Kidney glomerular epithelial cell (primary cell): ENCODE measurements around the gene SH3PXD2A.
"Not testable (repeated sequence)": the region's sequence is repeated elsewhere in the genome, so short reads cannot be mapped to it uniquely, and the experiment has no call there.

ENCODE experiments used
- DNase-seq: peaks from one replicate; lab custom pipeline; 2025; lab: John Stamatoyannopoulos, UW

Gene SH3PXD2A

GRCh38 chr10:103646304-103646703, 209.1 kb downstream of the SH3PXD2A start:
- no peak for DNase-seq

- DNase-seq: no peak
Measured at GRCh38 chr10:103645141-103646054, 210.0 kb downstream of the SH3PXD2A start.

- DNase-seq: no peak
Measured at GRCh38 chr10:103643381-103643780, 212.0 kb downstream of the SH3PXD2A start.

GRCh38 chr10:103641326-103641725, 214.1 kb downstream of the SH3PXD2A start:
- no peak for DNase-seq

- DNase-seq: no peak
Measured at GRCh38 chr10:103640436-103641181, 214.8 kb downstream of the SH3PXD2A start.

GRCh38 chr10:103638948-103639347, 216.4 kb downstream of the SH3PXD2A start:
- DNase-seq: no peak

- no peak for DNase-seq
Measured at GRCh38 chr10:103637927-103638557, 217.3 kb downstream of the SH3PXD2A start.

- DNase-seq: no peak
Measured at GRCh38 chr10:103637011-103637410, 218.4 kb downstream of the SH3PXD2A start.

GRCh38 chr10:103636492-103636891, 218.9 kb downstream of the SH3PXD2A start:
- DNase-seq: no peak

- DNase-seq: no peak
Measured at GRCh38 chr10:103635580-103635979, 219.8 kb downstream of the SH3PXD2A start.

GRCh38 chr10:103633846-103634245, 221.5 kb downstream of the SH3PXD2A start:
- no peak for DNase-seq

- DNase-seq: not testable (repeated sequence)
Measured at GRCh38 chr10:103632871-103633270, 222.5 kb downstream of the SH3PXD2A start.

GRCh38 chr10:103632247-103632642, 223.1 kb downstream of the SH3PXD2A start:
- DNase-seq: no peak

GRCh38 chr10:103630156-103630555, 225.2 kb downstream of the SH3PXD2A start:
- no peak for DNase-seq

GRCh38 chr10:103629581-103629980, 225.8 kb downstream of the SH3PXD2A start:
- no peak for DNase-seq

GRCh38 chr10:103627893-103628292, 227.5 kb downstream of the SH3PXD2A start:
- DNase-seq: no peak

- DNase-seq: no peak
Measured at GRCh38 chr10:103627111-103627892, 228.1 kb downstream of the SH3PXD2A start.

- DNase-seq: no peak
Measured at GRCh38 chr10:103626178-103626577, 229.2 kb downstream of the SH3PXD2A start.

- no peak for DNase-seq
Measured at GRCh38 chr10:103622935-103623574, 232.3 kb downstream of the SH3PXD2A start.

- DNase-seq: no peak
Measured at GRCh38 chr10:103622286-103622685, 233.1 kb downstream of the SH3PXD2A start.

- no peak for DNase-seq
Measured at GRCh38 chr10:103621783-103622125, 233.6 kb downstream of the SH3PXD2A start.
